NCI-H128 (cell line): ENCODE data around the gene OPN1SW.
A peak's percentile ranks its signal among the peaks of the same experiment; 100 is the strongest.

Experiments used
- DNase-seq: peaks from one replicate; lab custom pipeline; 2025; ENCODE audit not compliant: unreplicated experiment; lab: John Stamatoyannopoulos, UW

The OPN1SW gene

DNA sequence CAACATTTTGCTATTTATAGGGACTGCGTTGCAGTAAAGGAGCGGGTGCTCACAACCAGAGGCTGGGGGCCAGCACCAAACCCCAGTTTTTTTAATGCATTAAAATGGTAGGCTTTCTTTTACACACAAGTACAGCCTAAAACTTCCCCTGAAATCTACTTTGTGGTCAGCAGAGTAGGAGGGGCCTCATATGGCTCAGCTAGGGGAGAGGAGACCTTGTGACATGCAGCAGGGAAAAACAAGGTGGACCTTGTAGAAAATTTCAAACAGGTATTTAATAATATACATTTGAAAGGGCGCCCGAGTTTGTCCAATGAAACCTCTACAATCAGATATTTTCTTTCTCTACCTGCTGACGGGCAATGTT, 17.6 kb upstream of the OPN1SW start:
- DNase-seq: no peak

DNA sequence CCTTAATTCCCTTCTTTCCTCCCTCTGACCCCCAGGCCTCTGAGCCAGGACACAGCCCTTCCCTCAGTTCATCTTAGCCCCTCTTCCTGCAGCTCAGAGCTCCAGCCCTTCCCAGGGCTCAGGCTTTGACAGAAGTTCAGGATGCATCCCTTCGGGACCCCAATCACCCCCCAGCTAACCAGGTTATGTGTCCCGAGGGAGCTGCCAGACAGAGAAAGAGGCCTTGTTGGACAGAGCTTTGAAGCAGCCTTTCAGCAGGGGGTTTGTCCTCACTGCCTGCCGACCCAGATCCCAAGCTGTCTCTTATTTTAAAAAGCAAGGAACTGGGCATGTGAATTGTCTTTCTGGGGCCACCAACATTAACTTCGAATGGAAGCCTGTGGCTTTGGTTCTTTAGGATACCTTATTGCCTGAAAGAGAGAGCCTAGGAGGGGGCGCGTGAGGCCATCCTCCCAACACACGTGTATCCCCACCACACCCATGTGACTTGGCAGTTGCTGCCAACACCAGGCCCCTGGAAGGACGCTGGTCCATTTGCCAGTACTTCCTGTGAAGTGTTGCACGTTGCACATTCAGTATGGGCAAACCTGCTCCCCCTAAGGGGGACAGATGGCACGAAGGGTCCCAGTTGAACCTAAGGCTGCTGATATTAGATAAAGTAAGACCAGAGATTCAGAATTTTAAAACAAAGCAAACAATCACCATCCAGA, 17.0 kb upstream of the OPN1SW start:
- no peak for DNase-seq

DNA sequence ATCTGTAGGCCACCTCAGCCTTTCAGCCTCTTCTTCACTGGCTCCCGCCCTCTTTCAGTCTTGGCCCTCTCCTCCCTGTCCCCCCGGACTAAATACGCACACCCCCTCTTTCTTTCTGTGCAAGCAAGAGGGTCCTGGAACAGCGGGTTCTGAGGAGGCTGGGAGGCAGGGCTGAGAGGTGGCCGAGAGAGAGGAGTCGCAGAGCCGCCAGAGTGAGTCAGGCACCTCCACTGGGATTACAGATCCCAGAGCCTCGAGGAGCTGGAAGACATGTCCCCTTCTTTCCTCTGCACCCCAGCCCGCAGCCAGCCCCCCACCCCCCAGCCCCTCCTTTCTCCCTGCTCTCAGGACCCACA, 16.4 kb upstream of the OPN1SW start:
- DNase-seq: no peak

DNA sequence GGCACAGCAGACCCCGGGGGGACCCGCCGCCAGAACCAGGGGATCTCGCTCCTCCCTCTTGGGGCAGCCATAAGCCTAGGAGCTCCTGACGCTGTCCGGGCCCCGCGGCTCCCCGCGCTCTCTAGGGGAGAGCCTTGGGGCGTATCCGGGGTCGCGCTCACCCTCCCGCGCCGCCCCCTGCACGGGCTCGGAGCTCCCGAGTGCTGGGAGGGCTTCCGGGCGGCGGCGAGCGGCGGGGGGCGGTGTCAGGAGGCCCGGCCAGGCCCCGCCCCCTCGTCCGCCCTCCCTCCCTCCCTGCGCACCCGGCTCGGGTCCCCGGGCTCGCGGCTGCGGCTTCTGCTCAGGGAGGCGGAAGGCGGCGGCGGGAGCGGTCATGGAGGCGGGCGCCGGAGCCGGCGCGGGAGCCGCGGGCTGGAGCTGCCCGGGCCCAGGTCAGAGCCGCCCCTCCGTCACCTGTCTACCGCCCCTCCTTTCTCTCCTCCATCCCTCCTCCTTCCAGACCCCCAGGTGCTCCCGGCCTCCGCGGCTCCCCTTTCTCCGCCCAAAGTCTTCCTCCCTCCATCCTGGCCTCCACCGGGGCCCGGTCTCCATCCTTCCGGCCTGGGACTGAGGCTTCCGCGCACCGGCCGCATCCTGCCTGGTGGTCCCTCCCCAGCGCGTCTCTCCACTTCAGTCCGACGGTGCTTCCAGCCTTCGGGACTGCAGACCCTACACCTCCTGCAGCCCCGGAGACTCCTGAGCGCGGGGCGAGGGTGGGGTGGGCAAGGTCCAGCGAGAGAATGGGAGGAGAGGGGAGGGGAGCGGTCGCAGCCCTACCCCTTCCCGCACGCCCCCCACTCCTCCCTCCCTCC, 15.8 kb upstream of the OPN1SW start, which contains the start of gene CCDC136:
CCDC136 (plus strand) TSS at position 848 of the 851 bp plus-strand sequence. CDS start 444 bp downstream, outside the sequence.
- DNase-seq: peak; percentile 8

DNA sequence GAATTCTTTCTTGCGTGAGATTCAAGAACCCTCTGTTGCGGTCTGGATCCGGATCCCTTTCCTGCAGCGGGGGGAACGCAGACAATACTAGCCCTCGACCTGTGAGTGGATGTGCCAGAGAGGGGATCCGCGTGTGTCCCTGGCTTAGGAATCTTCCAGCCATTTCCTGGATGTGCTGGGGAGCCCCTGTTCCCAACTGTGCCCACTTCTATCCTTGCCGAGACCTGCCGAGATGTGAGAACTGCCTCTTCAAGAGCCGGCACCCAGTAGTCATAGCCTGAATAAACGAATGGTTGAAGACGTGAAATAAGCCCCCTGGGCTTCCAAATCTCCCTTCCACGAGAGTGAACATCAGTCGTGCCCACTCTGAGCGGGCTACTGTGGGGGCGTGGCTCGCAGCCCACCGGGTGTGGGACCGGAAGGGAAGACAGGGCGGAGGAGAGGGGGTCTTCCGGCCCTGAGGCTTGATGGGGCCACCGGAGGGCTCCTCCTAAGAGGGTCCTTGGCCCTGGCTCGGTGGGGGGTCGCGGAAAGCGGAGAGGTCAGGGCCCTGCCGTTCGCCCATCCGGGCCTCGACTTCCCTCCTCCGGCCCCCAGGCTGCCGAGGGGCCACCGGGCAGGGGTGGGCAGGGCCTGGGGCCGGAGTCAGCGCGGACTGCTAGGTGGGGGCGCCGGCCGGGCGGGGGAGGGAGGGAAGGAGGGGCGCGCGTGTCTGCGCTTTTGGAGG, 14.9 kb upstream of the OPN1SW start:
- no peak for DNase-seq

DNA sequence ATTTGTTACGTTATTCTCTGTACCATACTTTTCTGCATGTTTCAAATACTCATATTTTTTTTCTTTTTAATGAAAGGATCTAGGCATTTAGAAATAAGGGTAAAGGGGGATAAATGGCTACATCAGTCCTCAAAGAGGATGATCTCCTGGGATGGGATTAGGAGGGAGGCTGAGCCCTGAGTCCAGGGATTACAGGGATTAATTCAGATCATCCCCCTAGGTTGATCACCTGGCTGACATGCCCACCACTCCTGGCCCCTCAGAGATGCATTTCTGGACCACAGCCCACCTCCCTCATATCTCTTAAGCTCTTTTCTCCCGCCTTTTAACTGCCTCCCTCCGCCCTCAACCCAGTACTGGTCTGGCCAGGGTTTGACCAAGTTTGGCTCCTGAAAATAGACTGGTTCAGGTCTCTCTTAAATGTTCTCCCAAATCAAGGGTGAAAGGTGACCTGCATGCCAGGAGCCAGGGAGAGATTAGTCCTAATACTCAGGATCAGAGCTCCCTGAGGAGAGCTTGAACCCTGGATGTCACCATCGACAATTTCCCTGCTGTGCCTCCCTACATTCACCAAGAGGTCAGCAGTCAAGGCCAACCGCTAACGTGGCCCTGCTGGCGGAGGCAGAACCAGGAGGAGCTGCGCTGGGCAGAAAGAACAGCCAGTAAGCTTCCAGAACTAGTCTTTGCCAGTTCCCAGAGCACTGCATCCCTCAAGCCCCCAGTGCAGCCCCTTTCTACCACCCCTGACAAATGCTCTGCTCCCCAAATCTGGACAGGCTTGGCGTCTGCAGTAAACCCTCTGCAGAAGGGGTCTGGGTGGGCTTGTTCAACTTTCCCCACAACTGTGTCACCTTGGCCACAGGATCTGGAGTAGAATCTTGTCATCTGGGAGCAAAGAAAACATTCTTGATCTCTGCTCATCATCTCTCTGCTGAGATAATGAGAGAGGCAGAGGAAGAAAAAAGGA, 13.1 kb upstream of the OPN1SW start:
- DNase-seq: no peak

DNA sequence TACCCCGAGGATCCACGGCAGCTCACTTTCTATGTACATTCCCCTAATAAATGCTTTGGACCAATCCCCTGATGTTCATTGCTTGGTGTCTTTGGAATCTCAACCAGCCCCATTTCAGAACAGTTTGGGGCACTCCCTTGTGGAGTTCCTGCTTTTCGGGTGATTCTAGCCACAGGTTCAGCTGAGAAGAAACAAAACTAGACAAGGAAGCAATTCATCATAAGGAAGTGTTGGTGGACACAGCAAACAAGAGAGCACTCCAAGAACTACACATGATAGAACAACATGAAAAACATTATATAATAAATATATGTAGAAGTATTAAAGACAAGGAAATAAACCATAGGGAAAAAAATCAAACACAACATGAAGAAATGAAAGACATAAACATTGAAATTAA, 10.1 kb upstream of the OPN1SW start:
- no peak for DNase-seq

DNA sequence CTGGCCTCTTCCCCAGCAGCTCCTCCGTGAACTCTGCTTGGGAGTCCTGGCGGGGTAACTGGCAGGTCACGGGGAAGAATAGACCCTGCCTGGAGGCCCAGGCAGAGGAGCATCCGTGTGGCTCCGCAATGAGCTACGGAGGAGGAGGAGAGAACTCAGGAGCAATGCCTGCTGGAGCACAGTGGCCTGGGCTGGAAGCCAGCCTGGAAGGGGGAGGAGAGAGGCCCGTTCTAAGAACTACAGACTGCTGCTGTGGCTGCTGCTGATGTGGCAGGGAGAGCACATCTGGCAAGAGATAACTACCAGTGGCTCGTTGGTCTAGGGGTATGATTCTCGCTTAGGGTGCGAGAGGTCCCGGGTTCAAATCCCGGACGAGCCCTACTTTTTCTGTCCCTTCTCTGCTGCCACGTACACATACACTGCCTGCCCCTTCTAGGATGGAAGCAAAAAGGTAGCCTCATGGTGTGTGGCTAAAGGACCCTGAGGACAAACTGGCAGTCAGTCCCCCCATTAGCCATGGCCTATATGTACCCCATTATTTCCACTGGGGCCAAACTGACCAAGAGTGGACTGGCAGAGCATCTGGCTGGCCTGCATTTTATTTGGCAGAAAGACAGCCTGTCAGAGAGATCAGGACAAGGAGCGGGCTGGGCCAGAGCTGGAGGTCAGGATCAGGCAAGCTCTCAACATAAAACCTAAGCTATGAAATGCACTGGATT, 7.7 kb upstream of the OPN1SW start:
- no peak for DNase-seq

DNA sequence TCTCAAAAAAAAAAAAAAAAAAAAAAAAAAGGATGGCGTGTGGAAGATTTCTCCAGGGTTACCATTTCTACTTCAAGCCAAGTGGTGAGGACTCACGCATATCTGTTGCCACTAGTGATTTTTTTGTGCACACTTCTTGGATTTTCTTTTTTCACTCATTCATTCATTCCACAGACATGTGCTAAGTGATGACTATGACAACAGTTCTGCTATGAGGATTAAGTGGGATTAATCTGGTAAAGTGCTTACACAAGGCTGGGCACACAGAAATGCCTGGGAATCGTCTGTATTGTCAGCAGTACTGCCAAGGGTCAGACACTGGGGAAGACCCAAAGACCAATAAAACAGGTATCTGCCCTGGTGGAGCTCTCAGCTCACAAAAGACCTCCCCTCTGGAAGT, 6.3 kb upstream of the OPN1SW start:
- no peak for DNase-seq

DNA sequence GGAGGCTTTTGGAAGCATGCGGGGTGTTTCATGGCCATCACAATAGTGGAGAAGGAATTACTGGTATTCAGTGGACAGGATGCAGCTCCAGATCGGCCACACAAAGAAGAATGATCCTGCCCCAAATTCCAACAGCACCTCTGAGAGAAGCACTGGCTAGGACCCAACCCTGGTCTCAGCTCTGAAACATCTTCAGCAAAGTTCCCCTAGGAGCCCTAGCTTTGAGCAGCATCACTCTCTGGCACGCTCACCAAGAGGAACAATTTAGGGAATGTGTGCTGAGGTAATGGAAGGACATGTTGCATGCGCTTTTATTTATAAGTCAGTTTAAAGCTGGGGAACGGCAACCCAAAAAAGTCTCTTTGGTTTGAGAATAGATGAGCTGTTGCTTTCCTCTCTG, 5.5 kb upstream of the OPN1SW start:
- no peak for DNase-seq

DNA sequence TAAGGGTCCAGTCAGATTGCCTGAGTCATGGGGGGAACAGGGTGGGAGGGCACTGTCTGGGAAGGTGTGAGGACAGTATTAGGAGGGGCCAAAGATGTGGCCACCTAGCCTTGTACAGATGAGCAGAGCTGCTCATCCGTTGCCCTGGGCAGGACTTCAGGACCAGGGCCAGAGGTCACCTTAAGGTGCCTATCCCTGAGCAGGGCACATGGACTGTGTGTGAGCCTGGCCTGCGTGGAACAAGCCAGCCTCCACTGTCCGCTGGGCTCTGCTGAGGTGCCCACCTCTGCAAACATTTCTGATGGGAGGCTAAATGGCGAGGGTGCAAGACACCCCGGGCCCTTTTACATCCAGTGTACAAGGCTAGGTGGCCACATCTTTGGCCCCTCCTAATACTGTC, 3.4 kb upstream of the OPN1SW start:
- no peak for DNase-seq

DNA sequence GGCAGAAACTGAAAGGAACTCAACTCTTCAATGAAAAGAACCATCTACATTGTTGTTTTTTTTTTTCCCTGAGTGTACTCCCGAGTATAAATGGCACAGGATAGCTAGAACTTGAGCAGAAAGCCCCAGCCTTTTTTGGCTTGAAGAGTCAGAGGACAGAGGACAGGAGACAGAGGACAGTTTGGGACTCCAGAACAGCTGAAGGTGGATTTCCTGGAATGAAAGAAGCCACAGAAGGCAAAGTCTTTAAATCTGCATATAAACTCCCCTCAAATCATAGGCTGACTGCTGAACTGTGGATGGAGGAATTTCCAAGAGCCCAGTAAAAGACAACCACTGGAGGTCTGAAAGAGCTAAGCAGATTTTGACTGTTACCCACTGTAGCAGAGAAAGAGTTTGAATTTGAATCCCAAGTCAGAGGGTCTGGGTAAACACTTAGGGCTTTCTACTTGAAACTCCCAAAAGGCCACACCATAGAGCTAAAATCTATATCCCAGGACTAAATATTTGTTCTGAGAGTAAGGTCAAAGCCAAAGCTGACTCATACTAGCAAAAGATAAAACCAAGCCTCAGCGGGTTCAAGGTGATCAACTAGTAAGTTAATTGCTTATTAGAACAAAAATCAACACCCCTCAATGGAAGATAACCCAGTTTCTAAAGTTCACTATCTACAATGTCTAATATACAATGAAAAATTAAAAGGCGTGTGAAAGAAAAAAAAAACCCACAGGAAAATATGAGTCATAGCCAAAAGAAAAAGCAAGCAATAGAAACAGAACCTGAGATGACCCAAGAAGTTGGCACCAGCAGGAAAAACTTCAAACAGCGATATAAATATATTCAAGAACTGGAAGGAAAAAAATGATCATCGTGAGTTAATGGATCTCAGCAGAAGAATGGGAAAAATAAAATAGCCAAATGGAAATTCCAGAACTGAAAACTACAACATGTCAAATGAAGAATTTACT, 1.8 kb upstream of the OPN1SW start:
- no peak for DNase-seq

DNA sequence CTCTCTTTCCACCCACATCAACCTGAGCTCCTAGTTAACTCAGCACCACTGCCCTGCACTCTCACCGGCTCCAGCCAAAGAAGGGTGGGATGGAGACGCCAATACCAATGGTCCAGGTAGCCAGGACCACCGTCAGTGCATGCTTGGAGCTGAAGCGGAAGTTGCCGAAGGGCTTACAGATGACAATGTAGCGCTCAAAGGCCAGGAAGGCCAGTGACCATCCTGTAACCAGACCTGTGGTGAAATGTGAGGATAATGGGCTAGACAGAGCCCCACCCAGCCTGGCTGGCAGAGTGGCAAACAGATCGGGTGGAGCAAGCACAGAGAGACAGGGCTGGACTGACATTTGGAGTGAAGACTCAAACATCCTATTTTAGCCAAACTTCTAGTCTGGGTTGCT, 673 bp downstream of the OPN1SW start:
- DNase-seq: no peak

DNA sequence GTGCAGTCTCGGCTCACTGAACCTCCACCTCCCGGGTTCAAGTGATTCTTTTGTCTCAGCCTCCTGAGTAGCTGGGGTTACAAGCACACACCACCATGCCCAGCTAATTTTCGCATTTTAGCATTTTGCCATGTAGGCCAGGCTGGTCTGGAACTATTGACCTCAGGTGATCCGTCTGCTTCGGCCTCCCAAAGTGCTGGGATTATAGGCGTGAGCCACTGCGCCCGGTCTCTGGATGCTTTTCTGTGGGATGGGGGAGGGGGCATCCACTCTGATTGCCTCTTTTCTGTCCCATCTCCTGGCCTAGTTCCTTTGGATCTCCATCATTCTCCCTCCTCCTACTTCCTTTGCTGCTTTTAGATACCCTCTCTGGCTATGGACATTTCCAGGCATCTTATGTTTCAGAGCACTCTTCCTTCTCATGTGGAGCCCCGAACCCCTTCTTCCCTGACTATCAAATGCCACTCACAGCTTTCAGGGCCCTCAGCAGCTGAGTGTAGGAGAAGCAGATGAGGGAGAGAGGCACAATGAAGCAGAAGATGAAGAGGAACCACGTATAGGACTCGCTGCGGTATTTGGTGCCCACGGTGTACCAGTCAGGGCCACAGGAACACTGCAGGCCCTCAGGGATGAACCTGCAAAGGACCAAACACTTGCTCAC, 1.4 kb downstream of the OPN1SW start:
- DNase-seq: no peak

DNA sequence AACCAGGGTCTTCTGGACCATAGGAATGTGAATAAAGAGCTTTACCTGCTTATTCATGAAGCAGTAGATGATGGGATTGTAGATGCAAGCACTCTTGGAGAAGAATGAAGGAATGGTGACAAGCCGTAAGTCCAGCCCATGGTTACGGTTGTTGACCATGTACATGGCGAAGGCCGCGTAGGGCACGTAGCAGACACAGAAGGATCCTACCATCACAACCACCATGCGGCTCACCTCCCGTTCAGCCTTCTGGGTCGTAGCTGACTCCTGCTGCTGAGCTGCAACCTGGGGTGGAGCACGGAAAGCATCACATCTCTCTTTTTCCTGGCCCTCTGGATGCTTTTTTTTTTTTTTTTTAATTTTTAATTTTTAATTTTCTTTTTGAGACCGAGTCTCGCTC, 2.0 kb downstream of the OPN1SW start:
- no peak for DNase-seq

DNA sequence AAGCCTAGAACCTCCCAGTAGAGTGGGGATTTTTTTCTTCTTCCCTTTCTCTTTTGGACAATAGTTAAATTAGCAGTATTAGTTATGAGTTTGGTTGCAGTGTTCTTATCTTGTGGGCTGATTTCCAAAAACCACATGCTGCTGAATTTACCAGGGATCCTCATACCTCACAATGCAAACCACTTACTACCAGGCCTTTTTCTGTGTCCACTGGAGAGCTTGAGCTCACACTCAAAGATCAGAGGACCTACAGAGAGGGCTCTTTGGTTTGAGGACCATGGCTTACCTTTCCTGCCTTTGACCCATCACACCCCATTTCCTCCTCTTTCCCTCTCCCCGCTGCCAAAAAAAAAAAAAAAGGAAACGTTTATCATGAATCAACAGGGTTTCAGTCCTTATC, 5.4 kb downstream of the OPN1SW start:
- DNase-seq: no peak

DNA sequence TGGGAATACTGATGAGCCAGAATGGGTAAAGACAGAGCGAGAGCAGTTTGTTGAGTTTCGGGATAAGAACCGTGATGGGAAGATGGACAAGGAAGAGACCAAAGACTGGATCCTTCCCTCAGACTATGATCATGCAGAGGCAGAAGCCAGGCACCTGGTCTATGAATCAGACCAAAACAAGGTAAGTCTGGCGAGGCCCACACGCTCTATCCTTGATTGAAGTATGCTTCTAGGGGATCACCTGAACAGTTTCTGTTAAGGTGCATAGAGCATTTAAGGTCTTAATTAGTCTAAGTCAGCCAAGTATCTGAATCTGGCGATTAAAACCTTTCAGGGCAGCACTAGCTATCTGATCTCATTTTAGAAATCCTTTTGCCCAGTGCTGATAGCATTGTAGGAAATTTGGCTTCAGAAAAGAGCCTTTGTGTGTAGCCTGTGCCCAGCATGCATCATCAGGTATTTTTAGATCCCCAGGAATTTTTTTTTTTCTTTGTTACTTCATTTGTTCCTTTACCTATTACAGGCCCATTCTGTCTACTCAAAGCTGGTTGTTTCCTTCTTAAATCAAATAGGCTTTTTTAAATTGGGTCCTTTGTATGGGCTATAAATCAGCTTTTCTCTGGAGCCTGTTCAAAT, 8.0 kb downstream of the OPN1SW start:
- no peak for DNase-seq

DNA sequence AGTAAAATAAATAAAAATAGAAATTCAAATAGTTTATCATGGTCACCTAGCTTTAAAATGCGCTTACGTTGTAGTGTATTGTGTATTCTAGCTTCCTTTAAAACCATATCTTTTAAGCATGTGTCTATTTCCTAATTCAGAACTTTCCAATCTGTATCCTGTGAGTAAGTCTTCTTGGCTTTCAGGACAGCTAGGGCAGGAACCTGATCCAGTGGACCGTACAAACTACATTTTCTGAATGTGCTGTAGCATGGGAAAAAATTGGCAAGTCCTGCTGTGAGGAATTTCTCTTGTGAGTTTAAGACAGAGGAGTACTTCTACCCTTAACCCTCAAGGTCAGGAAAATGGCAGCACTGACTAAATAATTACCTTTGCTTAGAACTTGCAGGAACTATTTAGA, 12.1 kb downstream of the OPN1SW start:
- no peak for DNase-seq
